ENCODE measurements around the gene DCST1. TPM values are rescaled to one million over a fixed set of nuclear protein-coding genes. Genes with fewer than 3 reads are reported as not detected.

The DCST1 gene
- polyA plus RNA-seq, 3 donors, result 0.05 TPM; not detected in 2

DNA sequence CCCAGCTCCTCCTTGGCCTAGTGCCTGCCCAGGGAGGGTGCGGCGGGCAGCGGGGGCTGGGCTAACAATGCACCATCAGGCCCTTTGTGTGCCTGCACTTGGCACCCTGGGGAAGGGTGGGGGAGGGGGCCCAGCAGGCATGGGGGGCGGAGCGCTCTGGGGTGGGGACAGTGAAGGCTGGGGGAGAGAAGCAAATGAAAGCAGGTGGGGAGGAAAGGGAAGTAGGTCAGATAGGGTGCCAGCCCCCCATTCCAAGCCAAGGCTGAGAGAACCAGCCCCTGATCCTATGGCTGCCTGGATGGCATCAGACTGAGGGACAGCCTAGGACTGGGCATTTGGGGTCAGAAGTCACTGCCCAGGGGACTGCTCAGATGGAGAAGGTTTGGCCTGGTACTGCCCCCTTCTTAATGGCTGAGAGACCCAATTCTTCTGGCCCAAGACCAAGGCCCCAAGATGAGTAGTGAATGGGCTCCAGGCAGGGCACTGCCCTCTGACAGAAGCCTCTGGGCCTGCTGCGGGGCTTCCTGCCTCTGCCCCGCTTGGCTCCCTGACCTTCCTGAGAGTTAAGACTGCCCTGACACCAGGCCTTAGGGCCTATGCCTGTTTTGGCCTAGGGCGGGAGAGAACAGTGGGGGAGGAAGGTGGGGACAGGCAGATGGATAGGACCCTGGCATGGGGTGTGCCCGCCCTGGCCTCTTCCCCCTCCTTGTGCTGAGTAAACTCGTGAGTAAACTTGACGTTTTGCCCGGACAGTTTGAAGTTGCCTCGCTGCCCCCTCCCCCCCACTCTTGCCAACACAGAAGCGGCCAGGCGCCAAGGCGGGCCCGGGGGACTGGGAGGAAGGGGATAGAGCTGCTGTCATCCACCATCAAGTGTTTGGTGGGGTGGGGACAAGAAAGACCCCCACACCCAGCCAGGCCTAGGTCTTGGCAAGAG, 28.3 kb upstream of the DCST1 start:
- peaks cover 3 to 16% of the 10 kb centered on the region in 2 donors for H3K36me3 Mint-ChIP-seq
- H3K4me1 ChIP-seq (ENCODE audit: control insufficient read depth in 1 of 2, insufficient read depth in 2 of 2, low read length in 2 of 2), result peaks cover 55 to 74% of the 10 kb centered on the region in 2 donors

DNA sequence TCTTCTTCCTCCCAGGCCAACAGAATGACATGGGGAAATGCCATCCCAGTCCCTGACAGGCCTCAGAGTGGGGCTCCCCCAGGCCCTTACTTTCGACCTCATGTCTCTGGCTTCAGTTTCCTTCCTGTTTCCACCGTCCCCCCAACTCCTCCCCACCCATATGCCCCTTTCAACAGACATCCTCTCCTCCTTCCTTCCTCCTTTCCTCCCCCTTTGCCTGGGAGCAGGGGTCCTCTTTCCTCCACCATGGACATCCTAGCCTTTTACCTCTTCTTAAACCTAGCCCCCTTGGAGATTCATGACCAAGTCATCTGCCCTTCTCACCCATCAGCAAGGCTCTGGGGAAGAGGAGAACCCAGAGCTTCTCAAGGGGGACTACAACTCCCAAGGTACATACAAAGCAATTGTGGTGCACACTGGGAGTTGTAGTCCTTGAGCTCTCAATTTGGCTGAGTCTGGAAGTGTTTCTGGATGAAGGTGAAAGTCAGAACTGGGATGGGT, 27.0 kb upstream of the DCST1 start:
- peak overlapping the region; percentile 100 for H3K4me2 ChIP-seq (replicated peaks; ENCODE audit: extremely low read depth, low read length, poor library complexity, severe bottlenecking)
- DNase-seq, result peak; percentile 67 to 91 (median 85)

More for the DNA sequence above, 28.3 kb upstream of the DCST1 start:
- intact Hi-C loops (cut with micrococcal nuclease), result loop anchor here (2.0 to 5.0 kb wide), 3 partner anchors 33 to 47 kb away; partner anchors contain the start of genes SHC1 (in 2 of the 2), ADAM15 (in 1 of the 2) and CKS1B (in 1 of the 2)
- Mint-ChIP-seq H3K9me3 (no peaks in the 10 kb centered on the region), H3K4me1 (peaks cover 45% of the 10 kb centered on the region), H3K4me3 (peak overlapping the region; percentile 95 to 98), H3K27me3 (ENCODE audit: low read depth in 3 of 3) (no peaks in the 10 kb centered on the region), H3K27ac (peak overlapping the region; percentile 94 to 100 (median 99))
- no peaks in the 10 kb centered on the region for H3K36me3 ChIP-seq (replicated peaks in 1 of 2; ENCODE audit: control insufficient read depth in 1 of 2, insufficient read depth in 2 of 2, low read length in 2 of 2)
- peak overlapping the region; percentile 84 to 100 (median 99) for H3K4me3 ChIP-seq (replicated peaks in 1 of 3; ENCODE audit: low read depth in 2 of 3, low read length in 3 of 3)
- peak overlapping the region; percentile 91 to 99 for H3K27ac ChIP-seq (ENCODE audit: low read depth in 1 of 2, low read length in 2 of 2)
- H3K9ac ChIP-seq (ENCODE audit: insufficient read depth, low read length, poor library complexity, severe bottlenecking), result peak overlapping the region; percentile 85
- TF ChIP-seq, protein P1, sequence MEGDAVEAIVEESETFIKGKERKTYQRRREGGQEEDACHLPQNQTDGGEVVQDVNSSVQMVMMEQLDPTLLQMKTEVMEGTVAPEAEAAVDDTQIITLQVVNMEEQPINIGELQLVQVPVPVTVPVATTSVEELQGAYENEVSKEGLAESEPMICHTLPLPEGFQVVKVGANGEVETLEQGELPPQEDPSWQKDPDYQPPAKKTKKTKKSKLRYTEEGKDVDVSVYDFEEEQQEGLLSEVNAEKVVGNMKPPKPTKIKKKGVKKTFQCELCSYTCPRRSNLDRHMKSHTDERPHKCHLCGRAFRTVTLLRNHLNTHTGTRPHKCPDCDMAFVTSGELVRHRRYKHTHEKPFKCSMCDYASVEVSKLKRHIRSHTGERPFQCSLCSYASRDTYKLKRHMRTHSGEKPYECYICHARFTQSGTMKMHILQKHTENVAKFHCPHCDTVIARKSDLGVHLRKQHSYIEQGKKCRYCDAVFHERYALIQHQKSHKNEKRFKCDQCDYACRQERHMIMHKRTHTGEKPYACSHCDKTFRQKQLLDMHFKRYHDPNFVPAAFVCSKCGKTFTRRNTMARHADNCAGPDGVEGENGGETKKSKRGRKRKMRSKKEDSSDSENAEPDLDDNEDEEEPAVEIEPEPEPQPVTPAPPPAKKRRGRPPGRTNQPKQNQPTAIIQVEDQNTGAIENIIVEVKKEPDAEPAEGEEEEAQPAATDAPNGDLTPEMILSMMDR (IDR thresholded peaks at IDR 0.05), result no peak
- 25% methylated on average over 5 of the region's 17 CpGs for WGBS (ENCODE audit: insufficient coverage)
- peak overlapping the region; percentile 100 for H3K4me2 ChIP-seq (replicated peaks; ENCODE audit: extremely low read depth, low read length, poor library complexity, severe bottlenecking)
- H4K20me1 ChIP-seq (ENCODE audit: insufficient read depth, low read length), result peaks cover 30% of the 10 kb centered on the region
- H2AFZ ChIP-seq (ENCODE audit: insufficient read depth, low read depth, low read length, poor library complexity, severe bottlenecking), result no peak overlapping the region
- DNase-seq, result peak; percentile 53 to 76 (median 56)
- H3K9me3 ChIP-seq (replicated peaks in 1 of 2; ENCODE audit: control insufficient read depth in 1 of 2, insufficient read depth in 1 of 2, low read length in 2 of 2), result no peaks in the 10 kb centered on the region
- peaks cover 95% of the 10 kb centered on the region for H3K79me2 ChIP-seq (ENCODE audit: insufficient read depth, low read length)
- no peaks in the 10 kb centered on the region for H3K27me3 ChIP-seq (ENCODE audit: control insufficient read depth in 2 of 2, insufficient read depth in 2 of 2, low read length in 2 of 2)

More for the DNA sequence above, 27.0 kb upstream of the DCST1 start:
- WGBS (ENCODE audit: insufficient coverage), result 0% methylated on average over 2 of the region's 2 CpGs
- peaks cover 98% of the 10 kb centered on the region for H3K79me2 ChIP-seq (ENCODE audit: insufficient read depth, low read length)
- H3K27ac Mint-ChIP-seq, result peak overlapping the region; percentile 94 to 100 (median 99)
- no peaks in the 10 kb centered on the region for H3K9me3 Mint-ChIP-seq
- no peak overlapping the region for H2AFZ ChIP-seq (ENCODE audit: insufficient read depth, low read depth, low read length, poor library complexity, severe bottlenecking)
- peak overlapping the region; percentile 91 to 99 for H3K27ac ChIP-seq (ENCODE audit: low read depth in 1 of 2, low read length in 2 of 2)
- H3K27me3 Mint-ChIP-seq (ENCODE audit: low read depth in 3 of 3), result no peaks in the 10 kb centered on the region
- H3K36me3 Mint-ChIP-seq, result peaks cover 3 to 21% of the 10 kb centered on the region in 2 donors
- peak overlapping the region; percentile 74 to 98 for H3K4me3 Mint-ChIP-seq
- TF ChIP-seq, protein P1 (IDR thresholded peaks at IDR 0.05), result no peak
- no peaks in the 10 kb centered on the region for H3K9me3 ChIP-seq (replicated peaks in 1 of 2; ENCODE audit: control insufficient read depth in 1 of 2, insufficient read depth in 1 of 2, low read length in 2 of 2)
- peaks cover 43% of the 10 kb centered on the region for H4K20me1 ChIP-seq (ENCODE audit: insufficient read depth, low read length)
- peaks cover 0 to 8% of the 10 kb centered on the region in 2 donors for H3K36me3 ChIP-seq (replicated peaks in 1 of 2; ENCODE audit: control insufficient read depth in 1 of 2, insufficient read depth in 2 of 2, low read length in 2 of 2)
- peaks cover 58% of the 10 kb centered on the region for H3K4me1 Mint-ChIP-seq
- intact Hi-C loops (cut with micrococcal nuclease), result loop anchor here (2.0 to 5.0 kb wide), 3 partner anchors 34 to 46 kb away; partner anchors contain the start of genes SHC1 (in 2 of the 2), ADAM15 (in 1 of the 2) and CKS1B (in 1 of the 2)
- H3K9ac ChIP-seq (ENCODE audit: insufficient read depth, low read length, poor library complexity, severe bottlenecking), result peak overlapping the region; percentile 85
- H3K4me1 ChIP-seq (ENCODE audit: control insufficient read depth in 1 of 2, insufficient read depth in 2 of 2, low read length in 2 of 2), result peaks cover 62 to 77% of the 10 kb centered on the region in 2 donors
- H3K27me3 ChIP-seq (ENCODE audit: control insufficient read depth in 2 of 2, insufficient read depth in 2 of 2, low read length in 2 of 2), result no peaks in the 10 kb centered on the region
- peak overlapping the region; percentile 89 to 100 (median 93) for H3K4me3 ChIP-seq (replicated peaks in 1 of 3; ENCODE audit: low read depth in 2 of 3, low read length in 3 of 3)

All from CD14-positive monocyte (primary cell).